Spleen (tissue), 11 donors: ENCODE measurements around the gene ANO4. TPM values are rescaled to one million over a fixed set of nuclear protein-coding genes. Genes with fewer than 3 reads are reported as not detected.

Source experiments
- DNase-seq: peaks from one replicate; pipeline ENCODE4 v3.0.0-alpha.2; 2020
- H3K27ac ChIP-seq, 8 donors: fragments of 200-600 bp; sonication (generic) in 7 of 8; 1 replicate in 4 of 8; 2 replicates in 4 of 8; pipeline versions ENCODE4 v1.5.0 to v1.8.0; 2016 to 2021; ENCODE audit warnings: inconsistent platforms in 4 of 8, mild to moderate bottlenecking in 4 of 8, moderate library complexity in 1 of 8
- H3K27me3 ChIP-seq, 7 donors: fragments of 200-600 bp; sonication (generic) in 6 of 7; replicated peaks in 1 of 7; 1 replicate in 4 of 7; 2 replicates in 3 of 7; pipeline versions ENCODE4 v1.5.0 to v1.8.0; 2016 to 2021; ENCODE audit warnings: inconsistent platforms in 3 of 7, mild to moderate bottlenecking in 1 of 7
- H3K36me3 ChIP-seq, 6 donors: fragments of 200-600 bp; sonication (generic) in 5 of 6; 1 replicate in 4 of 6; 2 replicates in 2 of 6; pipeline versions ENCODE4 v1.5.0 to v1.8.0; 2016 to 2021; ENCODE audit warnings: inconsistent platforms in 2 of 6
- H3K4me1 ChIP-seq, 6 donors: fragments of 200-600 bp; sonication (generic) in 5 of 6; 1 replicate in 3 of 6; 2 replicates in 3 of 6; pipeline versions ENCODE4 v1.5.0 to v1.8.0; 2016 to 2021; ENCODE audit warnings: inconsistent platforms in 3 of 6
- H3K4me3 ChIP-seq, 8 donors: fragments of 200-600 bp; sonication (generic) in 7 of 8; 1 replicate in 4 of 8; 2 replicates in 4 of 8; pipeline versions ENCODE4 v1.5.0 to v1.8.0; 2016 to 2021; ENCODE audit warnings: inconsistent platforms in 4 of 8, mild to moderate bottlenecking in 4 of 8, moderate library complexity in 2 of 8
- H3K9me3 ChIP-seq, 8 donors: fragments of 200-600 bp; sonication (generic) in 7 of 8; 1 replicate in 4 of 8; 2 replicates in 4 of 8; pipeline versions ENCODE4 v1.5.0 to v1.8.0; 2016 to 2021; ENCODE audit warnings: inconsistent platforms in 4 of 8
- POLR2A ChIP-seq, 3 donors: fragments of 450-650 bp; IDR thresholded peaks; one replicate each; pipeline ENCODE4 v1.5.1; 2017; ENCODE audit warnings: antibody characterized with exemption in 3 of 3, mild to moderate bottlenecking in 1 of 3
- POLR2AphosphoS5 ChIP-seq, 3 donors: sonication (generic); formaldehyde crosslinking; IDR thresholded peaks; one replicate each; pipeline ENCODE4 v1.5.1; 2017; ENCODE audit warnings: antibody characterized with exemption in 3 of 3
- WGBS, 5 donors: extraction: QIAGEN DNeasy Blood & Tissue Kit in 3 of 5; methylation state at CpG; one replicate each; pipeline versions ENCODE4 v1.1.5 to v1.1.7; 2013 to 2018; 5-methylcytosine and 5-hydroxymethylcytosine counted together
- intact Hi-C: fragments of 100-400 bp; cut with DNase I; formaldehyde crosslinking; loops from one replicate; pipeline ENCODE4 v1.15.0; 2023; ENCODE audit warnings: low total_unique reads
- polyA plus RNA-seq, 3 donors: library from polyadenylated mRNA; stranded (reverse); fragments of 200-250 nt; gene quantifications; one replicate each; pipeline ENCODE4 v1.2.1, GENCODE V29; 2013
- total RNA-seq, 7 donors: library from RNA; depleted of rRNA in 3 of 7; stranded (reverse); fragments of >200 nt in 3 of 7; fragmentation: NEBNext Ultra II Directional in 4 of 7; extraction: Animal tissue kit (Norgen Biotek cat#: 25700) in 4 of 7; gene quantifications; one replicate each; pipeline versions ENCODE4 v1.1.0 to v1.2.1, GENCODE V29; 2016 to 2021
- TF ChIP-seq, protein P1 (sequence below), 11 experiments: fragments of 200-600 bp in 7 of 11; fragments of 450-650 bp in 4 of 11; sonication (generic) in 4 of 11; IDR thresholded peaks in 8 of 11; conservative IDR thresholded peaks in 3 of 11; 1 replicate in 7 of 11; 2 replicates in 4 of 11; pipeline versions ENCODE4 v1.4.0 to v1.8.0; 2016 to 2021; ENCODE audit warnings: antibody characterized with exemption in 11 of 11, inconsistent platforms in 4 of 11, mild to moderate bottlenecking in 1 of 11
- donor health status: healthy with polysubstance abuse.
- donor health status: DM: no; HTN: no; CAD: no; lungs with moderate emphysema.
- donor health status: DM: no; HTN: no; CAD: no.
- donor health status: Bipolar disorder and iron deficiency.
- donor health status: healthy.
- donor health status: DM: no; HTN: no; CAD: no.
- donor health status: DM: yes; HTN: yes; CAD: no.

Gene ANO4
- total and polyA plus RNA-seq, 10 donors: 0.42 TPM; not detected in 9

- Histone ChIP-seq H3K27ac (no peak overlapping the region), H3K9me3 (no peaks in the 10 kb centered on the region), H3K36me3 (no peaks in the 10 kb centered on the region), H3K4me3 (no peak overlapping the region), H3K4me1 (no peaks in the 10 kb centered on the region), H3K27me3 (no peaks in the 10 kb centered on the region)
- TF ChIP-seq, protein P1, sequence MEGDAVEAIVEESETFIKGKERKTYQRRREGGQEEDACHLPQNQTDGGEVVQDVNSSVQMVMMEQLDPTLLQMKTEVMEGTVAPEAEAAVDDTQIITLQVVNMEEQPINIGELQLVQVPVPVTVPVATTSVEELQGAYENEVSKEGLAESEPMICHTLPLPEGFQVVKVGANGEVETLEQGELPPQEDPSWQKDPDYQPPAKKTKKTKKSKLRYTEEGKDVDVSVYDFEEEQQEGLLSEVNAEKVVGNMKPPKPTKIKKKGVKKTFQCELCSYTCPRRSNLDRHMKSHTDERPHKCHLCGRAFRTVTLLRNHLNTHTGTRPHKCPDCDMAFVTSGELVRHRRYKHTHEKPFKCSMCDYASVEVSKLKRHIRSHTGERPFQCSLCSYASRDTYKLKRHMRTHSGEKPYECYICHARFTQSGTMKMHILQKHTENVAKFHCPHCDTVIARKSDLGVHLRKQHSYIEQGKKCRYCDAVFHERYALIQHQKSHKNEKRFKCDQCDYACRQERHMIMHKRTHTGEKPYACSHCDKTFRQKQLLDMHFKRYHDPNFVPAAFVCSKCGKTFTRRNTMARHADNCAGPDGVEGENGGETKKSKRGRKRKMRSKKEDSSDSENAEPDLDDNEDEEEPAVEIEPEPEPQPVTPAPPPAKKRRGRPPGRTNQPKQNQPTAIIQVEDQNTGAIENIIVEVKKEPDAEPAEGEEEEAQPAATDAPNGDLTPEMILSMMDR (IDR thresholded peaks at IDR 0.05 in 8 of 11, conservative IDR thresholded peaks at IDR 0.05 in 3 of 11): no peak
- TF ChIP-seq POLR2AphosphoS5 (IDR thresholded peaks at IDR 0.05): no peak
- no peak for DNase-seq
- 86 to 96% (median 89%) methylated on average over 2 of the region's 2 CpGs for WGBS, 5 donors
- intact Hi-C loops: no loop called here
Observed at GRCh38 chr12:100895192-100895591, 100.6 kb downstream of the ANO4 start.

DNA sequence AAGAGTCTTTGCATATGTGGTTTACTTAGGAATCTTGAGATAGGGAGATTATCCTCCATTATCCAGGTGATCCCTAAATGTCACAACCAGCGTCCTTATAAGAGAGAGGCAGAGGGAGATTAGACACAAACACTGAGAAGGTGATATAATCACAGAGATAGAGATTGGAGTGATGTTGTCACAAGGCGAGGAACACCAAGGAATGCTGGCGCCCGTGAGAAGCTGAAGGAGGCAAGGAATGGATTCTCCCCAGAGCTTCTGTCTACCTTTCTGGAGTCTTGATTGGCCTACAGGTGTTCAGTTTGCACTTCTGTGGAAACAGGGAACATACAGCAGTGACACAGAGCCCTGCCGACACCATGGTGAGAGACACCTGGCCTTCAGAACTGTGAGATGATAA is 101.6 kb downstream of the ANO4 start:
- 77 to 86% (median 86%) methylated on average over 5 of the region's 5 CpGs for WGBS, 5 donors
- no peak overlapping the region for H3K27ac ChIP-seq
- no peaks in the 10 kb centered on the region for H3K27me3 ChIP-seq
- DNase-seq: no peak
- no peak overlapping the region for H3K4me3 ChIP-seq
- H3K4me1 ChIP-seq: no peaks in the 10 kb centered on the region
- H3K9me3 ChIP-seq: peaks cover 0 to 4% (median 0%) of the 10 kb centered on the region in 8 donors
- intact Hi-C loops: no loop called here
- H3K36me3 ChIP-seq: no peaks in the 10 kb centered on the region
- TF ChIP-seq POLR2A (IDR thresholded peaks at IDR 0.05) (no peak), POLR2AphosphoS5 (IDR thresholded peaks at IDR 0.05) (no peak)
- TF ChIP-seq, protein P1 (IDR thresholded peaks at IDR 0.05 in 8 of 11, conservative IDR thresholded peaks at IDR 0.05 in 3 of 11): no peak

DNA sequence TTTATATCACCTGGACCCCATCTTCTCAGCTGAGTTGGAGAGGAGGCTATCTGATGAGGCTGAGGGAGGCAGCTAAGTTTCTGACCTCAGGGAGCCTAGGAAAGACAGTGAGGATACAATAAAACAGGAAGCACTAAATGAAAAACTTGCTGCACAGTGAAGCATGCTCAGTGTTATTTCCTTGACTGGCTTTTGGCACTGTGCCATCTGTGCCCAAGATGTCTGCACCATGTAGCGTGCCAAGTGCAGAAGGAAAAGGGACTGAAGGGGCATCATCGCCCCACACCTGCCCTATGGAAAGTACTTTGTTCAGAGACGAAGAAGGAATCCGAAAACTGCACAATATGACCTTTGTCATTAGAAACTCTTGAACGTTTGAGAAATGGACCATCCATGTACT is 102.7 kb downstream of the ANO4 start:
- H3K27ac ChIP-seq: no peak overlapping the region
- peaks cover 0 to 4% (median 0%) of the 10 kb centered on the region in 8 donors for H3K9me3 ChIP-seq
- intact Hi-C loops: no loop called here
- TF ChIP-seq, protein P1 (IDR thresholded peaks at IDR 0.05 in 8 of 11, conservative IDR thresholded peaks at IDR 0.05 in 3 of 11): no peak
- no peak for TF ChIP-seq POLR2AphosphoS5 (IDR thresholded peaks at IDR 0.05)
- no peak for TF ChIP-seq POLR2A (IDR thresholded peaks at IDR 0.05)
- no peaks in the 10 kb centered on the region for H3K4me1 ChIP-seq
- no peaks in the 10 kb centered on the region for H3K27me3 ChIP-seq
- WGBS, 5 donors: 73 to 87% (median 83%) methylated on average over 5 of the region's 5 CpGs
- no peak overlapping the region for H3K4me3 ChIP-seq
- H3K36me3 ChIP-seq: no peaks in the 10 kb centered on the region
- DNase-seq: no peak

- H3K9me3 ChIP-seq: peaks cover 0 to 4% (median 0%) of the 10 kb centered on the region in 8 donors
- H3K36me3 ChIP-seq: no peaks in the 10 kb centered on the region
- DNase-seq: no peak
- 81 to 92% (median 85%) methylated on average over 3 of the region's 3 CpGs for WGBS, 5 donors
- H3K27me3 ChIP-seq: no peaks in the 10 kb centered on the region
- intact Hi-C loops: no loop called here
- H3K27ac ChIP-seq: no peak overlapping the region
- no peak overlapping the region for H3K4me3 ChIP-seq
- no peaks in the 10 kb centered on the region for H3K4me1 ChIP-seq
- TF ChIP-seq POLR2AphosphoS5 (IDR thresholded peaks at IDR 0.05) (no peak), POLR2A (IDR thresholded peaks at IDR 0.05) (no peak)
- TF ChIP-seq, protein P1 (IDR thresholded peaks at IDR 0.05 in 8 of 11, conservative IDR thresholded peaks at IDR 0.05 in 3 of 11): no peak
Observed at GRCh38 chr12:100899301-100899700, 104.7 kb downstream of the ANO4 start.
